ENCODE measurements around the gene AFTPH. TPM values are rescaled to one million over a fixed set of nuclear protein-coding genes. Genes with fewer than 3 reads are reported as not detected.
A peak's percentile ranks its signal among the peaks of the same experiment; 100 is the strongest.

Gene AFTPH
- total RNA-seq, 6 experiments from 2014 or later: 14.9 to 24.4 (median 19.8) TPM

- Histone ChIP-seq H3K36me3 (no peaks in the 10 kb centered on the region), H3K27me3 (no peaks in the 10 kb centered on the region), H3K4me1 (peaks cover 0 to 4% (median under 1%) of the 10 kb centered on the region in 4 donors), H3K4me3 (no peak overlapping the region), H3K27ac (no peak overlapping the region), H3K9me3 (no peaks in the 10 kb centered on the region)
- no peak for TF ChIP-seq POLR2A (IDR thresholded peaks at IDR 0.05)
- TF ChIP-seq, protein P1, sequence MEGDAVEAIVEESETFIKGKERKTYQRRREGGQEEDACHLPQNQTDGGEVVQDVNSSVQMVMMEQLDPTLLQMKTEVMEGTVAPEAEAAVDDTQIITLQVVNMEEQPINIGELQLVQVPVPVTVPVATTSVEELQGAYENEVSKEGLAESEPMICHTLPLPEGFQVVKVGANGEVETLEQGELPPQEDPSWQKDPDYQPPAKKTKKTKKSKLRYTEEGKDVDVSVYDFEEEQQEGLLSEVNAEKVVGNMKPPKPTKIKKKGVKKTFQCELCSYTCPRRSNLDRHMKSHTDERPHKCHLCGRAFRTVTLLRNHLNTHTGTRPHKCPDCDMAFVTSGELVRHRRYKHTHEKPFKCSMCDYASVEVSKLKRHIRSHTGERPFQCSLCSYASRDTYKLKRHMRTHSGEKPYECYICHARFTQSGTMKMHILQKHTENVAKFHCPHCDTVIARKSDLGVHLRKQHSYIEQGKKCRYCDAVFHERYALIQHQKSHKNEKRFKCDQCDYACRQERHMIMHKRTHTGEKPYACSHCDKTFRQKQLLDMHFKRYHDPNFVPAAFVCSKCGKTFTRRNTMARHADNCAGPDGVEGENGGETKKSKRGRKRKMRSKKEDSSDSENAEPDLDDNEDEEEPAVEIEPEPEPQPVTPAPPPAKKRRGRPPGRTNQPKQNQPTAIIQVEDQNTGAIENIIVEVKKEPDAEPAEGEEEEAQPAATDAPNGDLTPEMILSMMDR (IDR thresholded peaks at IDR 0.05): no peak
- no peak for DNase-seq
- intact Hi-C loops (cut with DNase I): no loop called here
- WGBS (ENCODE audit: insufficient coverage, low coverage, low lambda C conversion rate, missing lambda C conversion rate): 76% methylated on average over 4 of the region's 5 CpGs
- ATAC-seq: no peak
These were observed 88.6 kb downstream of the AFTPH start for GRCh38 chr2:64612575-64613195.

GRCh38 chr2:64613276-64613675 is 89.1 kb downstream of the AFTPH start:
- 67% methylated on average over 7 of the region's 7 CpGs for WGBS (ENCODE audit: insufficient coverage, low coverage, low lambda C conversion rate, missing lambda C conversion rate)
- peaks cover 0 to 4% (median 0%) of the 10 kb centered on the region in 4 donors for H3K4me1 ChIP-seq
- H3K9me3 ChIP-seq: no peaks in the 10 kb centered on the region
- H3K36me3 ChIP-seq: no peaks in the 10 kb centered on the region
- no peak overlapping the region for H3K27ac ChIP-seq
- no peaks in the 10 kb centered on the region for H3K27me3 ChIP-seq
- intact Hi-C loops (cut with DNase I): no loop called here
- DNase-seq: no peak
- no peak for TF ChIP-seq POLR2A (IDR thresholded peaks at IDR 0.05)
- TF ChIP-seq, protein P1 (IDR thresholded peaks at IDR 0.05): no peak
- ATAC-seq: no peak
- no peak overlapping the region for H3K4me3 ChIP-seq

- Histone ChIP-seq H3K4me1 (no peaks in the 10 kb centered on the region), H3K27me3 (no peaks in the 10 kb centered on the region), H3K9me3 (no peaks in the 10 kb centered on the region), H3K27ac (no peak overlapping the region), H3K4me3 (no peak overlapping the region), H3K36me3 (no peaks in the 10 kb centered on the region)
- intact Hi-C loops (cut with DNase I): no loop called here
- peak in 2 of 4 donors; percentile 23 to 37 for ATAC-seq
- no peak for DNase-seq
- 53% methylated on average over 3 of the region's 6 CpGs for WGBS (ENCODE audit: insufficient coverage, low coverage, low lambda C conversion rate, missing lambda C conversion rate)
- TF ChIP-seq POLR2A (IDR thresholded peaks at IDR 0.05): no peak
- TF ChIP-seq, protein P1 (IDR thresholded peaks at IDR 0.05): no peak
These were observed 91.2 kb downstream of the AFTPH start for GRCh38 chr2:64615192-64615763.

DNA sequence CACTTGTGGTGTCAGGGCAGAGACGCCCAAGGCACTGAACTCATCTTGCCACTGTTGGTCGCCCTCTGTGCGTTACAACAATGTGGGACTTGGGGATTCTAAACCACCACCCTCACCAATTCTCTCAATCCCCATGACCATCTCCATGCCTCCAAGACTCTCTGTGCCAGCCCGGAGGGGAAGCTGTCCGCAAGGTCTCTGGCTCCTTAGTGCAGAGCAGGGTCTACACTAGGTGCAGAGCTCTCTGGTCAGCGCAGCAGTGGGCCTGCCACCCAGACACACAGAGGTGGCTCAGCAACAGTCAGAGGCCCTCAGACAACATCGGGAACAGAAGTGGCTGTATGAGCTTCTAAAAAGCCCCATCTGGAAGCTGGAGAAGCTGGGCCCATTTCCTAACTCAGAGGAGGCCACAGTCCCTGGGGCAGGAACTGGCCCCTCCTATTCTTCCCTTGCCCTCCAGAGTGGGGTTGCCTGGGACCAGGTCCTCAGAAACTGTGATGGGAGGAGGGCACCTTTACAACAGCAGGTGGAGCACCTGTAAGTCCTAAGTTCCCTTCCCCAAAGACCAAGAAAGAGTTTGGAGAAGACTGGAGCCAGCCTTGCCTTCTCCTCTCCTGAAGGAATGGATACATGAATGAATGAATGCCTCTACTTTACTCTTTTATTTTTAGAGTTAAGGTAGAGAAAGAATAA is 91.9 kb downstream of the AFTPH start:
- DNase-seq (no peak), ATAC-seq (peak in 1 of 4 donors; percentile 20)
- no peaks in the 10 kb centered on the region for H3K36me3 ChIP-seq
- TF ChIP-seq, protein P1 (IDR thresholded peaks at IDR 0.05): peak in 1 of 4 donors; percentile 17
- no peak for TF ChIP-seq POLR2A (IDR thresholded peaks at IDR 0.05)
- no peak overlapping the region for H3K27ac ChIP-seq
- intact Hi-C loops (cut with DNase I): no loop called here
- H3K4me1 ChIP-seq: no peaks in the 10 kb centered on the region
- no peaks in the 10 kb centered on the region for H3K9me3 ChIP-seq
- 95% methylated on average over 4 of the region's 7 CpGs for WGBS (ENCODE audit: insufficient coverage, low coverage, low lambda C conversion rate, missing lambda C conversion rate)
- no peak overlapping the region for H3K4me3 ChIP-seq
- no peaks in the 10 kb centered on the region for H3K27me3 ChIP-seq

Measured in right lobe of liver (tissue), 6 donors.